Nephron progenitor cell (in vitro differentiated cells): ENCODE data around the gene C14orf119.
"Not testable (repeated sequence)": the region's sequence is repeated elsewhere in the genome, so short reads cannot be mapped to it uniquely, and the experiment has no call there.

Source experiments
- DNase-seq: peaks from one replicate; pipeline ENCODE4 v3.0.0; 2021
- H3K27ac Mint-ChIP-seq: 2 replicates; pipeline ENCODE4 v1.8.0; 2021; ENCODE audit warnings: mild to moderate bottlenecking, moderate library complexity, mixed read lengths
- H3K27me3 Mint-ChIP-seq: 2 replicates; pipeline ENCODE4 v1.8.0; 2021; ENCODE audit warnings: mild to moderate bottlenecking, low read depth, mixed read lengths; ENCODE audit not compliant: poor library complexity
- H3K36me3 Mint-ChIP-seq: 2 replicates; pipeline ENCODE4 v1.8.0; 2021; ENCODE audit warnings: low read depth, mixed read lengths
- H3K4me1 Mint-ChIP-seq: 2 replicates; pipeline ENCODE4 v1.8.0; 2021; ENCODE audit warnings: mixed read lengths
- H3K4me3 Mint-ChIP-seq: 2 replicates; pipeline ENCODE4 v1.8.0; 2021; ENCODE audit warnings: mild to moderate bottlenecking, moderate library complexity, mixed read lengths
- H3K9me3 Mint-ChIP-seq: 2 replicates; pipeline ENCODE4 v1.8.0; 2021; ENCODE audit warnings: mild to moderate bottlenecking, moderate library complexity, mixed read lengths
- CTCF ChIP-seq: fragments of 200-600 bp; sonication (generic); IDR thresholded peaks from 2 replicates; pipeline ENCODE4 v1.5.0; 2021; ENCODE audit warnings: antibody characterized with exemption

Gene C14orf119

GRCh38 chr14:23103581-23103980 is 8.3 kb downstream of the C14orf119 start:
- H3K27ac Mint-ChIP-seq: no peak overlapping the region
- H3K27me3 Mint-ChIP-seq: peaks cover 16% of the 10 kb centered on the region
- H3K4me1 Mint-ChIP-seq: peaks cover 31% of the 10 kb centered on the region
- DNase-seq: no peak
- H3K9me3 Mint-ChIP-seq: no peaks in the 10 kb centered on the region
- no peak overlapping the region for H3K4me3 Mint-ChIP-seq
- H3K36me3 Mint-ChIP-seq: peaks cover 8% of the 10 kb centered on the region
- TF ChIP-seq CTCF: no peak

GRCh38 chr14:23104070-23104590 is 8.8 kb downstream of the C14orf119 start:
- Mint-ChIP-seq H3K36me3 (peaks cover 2% of the 10 kb centered on the region), H3K27ac (peak overlapping the region; percentile 19), H3K4me1 (peaks cover 31% of the 10 kb centered on the region), H3K27me3 (peaks cover 19% of the 10 kb centered on the region), H3K9me3 (no peaks in the 10 kb centered on the region), H3K4me3 (peak overlapping the region; percentile 63)
- no peak for TF ChIP-seq CTCF
- no peak for DNase-seq

GRCh38 chr14:23104591-23105347 is 9.5 kb downstream of the C14orf119 start, which contains the start of gene CIROP:
Gene CIROP, minus strand, starts transcription at chr14:23104989. Its CDS starts 69 bp downstream, at chr14:23104920.
- Mint-ChIP-seq H3K27ac (peak within 1 kb of the TSS; percentile 19), H3K27me3 (peaks cover 19% of the 10 kb centered on the region), H3K36me3 (no peaks in the 10 kb centered on the region), H3K9me3 (no peaks in the 10 kb centered on the region), H3K4me1 (peaks cover 31% of the 10 kb centered on the region), H3K4me3 (peak within 1 kb of the TSS; percentile 63)
- DNase-seq: no peak
- no peak for TF ChIP-seq CTCF

- H3K4me1 Mint-ChIP-seq: peaks cover 31% of the 10 kb centered on the region
- no peak overlapping the region for H3K27ac Mint-ChIP-seq
- H3K36me3 Mint-ChIP-seq: no peaks in the 10 kb centered on the region
- H3K9me3 Mint-ChIP-seq: no peaks in the 10 kb centered on the region
- H3K4me3 Mint-ChIP-seq: peak overlapping the region; percentile 63
- peaks cover 19% of the 10 kb centered on the region for H3K27me3 Mint-ChIP-seq
- no peak for DNase-seq
- no peak for TF ChIP-seq CTCF
Observed at GRCh38 chr14:23105348-23105824, 10.1 kb downstream of the C14orf119 start.

GRCh38 chr14:23106747-23107045 is 11.4 kb downstream of the C14orf119 start:
- Mint-ChIP-seq H3K27me3 (peaks cover 19% of the 10 kb centered on the region), H3K4me3 (no peak overlapping the region), H3K36me3 (no peaks in the 10 kb centered on the region), H3K4me1 (peaks cover 31% of the 10 kb centered on the region), H3K27ac (no peak overlapping the region), H3K9me3 (no peaks in the 10 kb centered on the region)
- no peak for TF ChIP-seq CTCF
- no peak for DNase-seq

GRCh38 chr14:23107620-23108019 is 12.3 kb downstream of the C14orf119 start:
- DNase-seq, H3K36me3 Mint-ChIP-seq, H3K27ac Mint-ChIP-seq, H3K9me3 Mint-ChIP-seq, H3K4me3 Mint-ChIP-seq: not testable (repeated sequence)
- H3K4me1 Mint-ChIP-seq: peaks cover 31% of the 10 kb centered on the region
- H3K27me3 Mint-ChIP-seq: peaks cover 19% of the 10 kb centered on the region

GRCh38 chr14:23108169-23108568 is 12.9 kb downstream of the C14orf119 start:
- DNase-seq, H3K9me3 Mint-ChIP-seq, H3K27ac Mint-ChIP-seq, H3K36me3 Mint-ChIP-seq, H3K4me3 Mint-ChIP-seq: not testable (repeated sequence)
- Mint-ChIP-seq H3K4me1 (peaks cover 31% of the 10 kb centered on the region), H3K27me3 (peaks cover 17% of the 10 kb centered on the region)
